HCEC 1CT (cell line): ENCODE measurements around the gene MCTS1.
"Not testable (repeated sequence)": the region's sequence is repeated elsewhere in the genome, so short reads cannot be mapped to it uniquely, and the experiment has no call there.

Source experiments
- DNase-seq: peaks from one replicate; pipeline ENCODE4 v3.0.0-alpha.2; 2017

The MCTS1 gene

DNA sequence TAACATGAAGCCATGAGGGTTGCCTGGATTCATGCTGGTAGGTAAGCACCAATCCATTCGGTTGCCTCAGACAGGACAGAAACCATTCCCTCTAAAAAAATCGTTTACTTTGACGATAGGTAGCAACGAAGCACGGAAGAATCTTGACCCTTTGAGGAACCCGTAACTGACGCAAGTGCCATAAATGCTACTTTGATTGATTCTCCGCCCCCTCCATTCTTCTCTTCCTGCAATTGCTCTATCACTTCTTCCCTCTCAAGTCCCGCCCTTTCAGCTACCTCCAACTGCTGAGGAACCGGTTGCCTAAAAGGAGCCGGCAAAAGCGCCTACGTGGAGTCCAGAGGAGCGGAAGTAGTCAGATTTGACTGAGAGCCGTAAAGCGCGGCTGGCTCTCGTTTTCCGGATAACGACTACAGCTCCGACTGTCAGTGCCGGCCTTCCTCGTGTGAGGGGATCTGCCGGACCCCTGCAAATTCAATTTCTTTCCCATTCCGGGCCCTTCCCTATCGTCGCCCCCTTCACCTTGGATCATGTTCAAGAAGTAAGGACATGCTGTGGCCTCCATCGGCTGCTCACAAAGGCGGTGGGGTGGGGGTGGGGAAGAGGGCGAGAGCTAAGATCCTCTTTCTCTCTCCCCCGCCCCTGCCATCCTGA is at the start of gene MCTS1:
Gene MCTS1, plus strand, starts transcription at position 395 of the 654 bp plus-strand sequence. Its CDS starts 136 bp downstream, at position 531.
- peak; percentile 94 for DNase-seq

GRCh38 chrX:120556251-120556650 is 47.6 kb upstream of the MCTS1 start:
- DNase-seq = no peak

- no peak for DNase-seq
These were observed 44.1 kb upstream of the MCTS1 start for GRCh38 chrX:120559804-120560203.

GRCh38 chrX:120560405-120560841 is 43.5 kb upstream of the MCTS1 start:
- peak; percentile 15 for DNase-seq

- DNase-seq = peak; percentile 86
These were observed 42.9 kb upstream of the MCTS1 start, which contains the start of gene CUL4B for GRCh38 chrX:120560842-120561633. CUL4B (minus strand) TSS chrX:120560962; CDS start chrX:120560638, 324 bp downstream.

DNA sequence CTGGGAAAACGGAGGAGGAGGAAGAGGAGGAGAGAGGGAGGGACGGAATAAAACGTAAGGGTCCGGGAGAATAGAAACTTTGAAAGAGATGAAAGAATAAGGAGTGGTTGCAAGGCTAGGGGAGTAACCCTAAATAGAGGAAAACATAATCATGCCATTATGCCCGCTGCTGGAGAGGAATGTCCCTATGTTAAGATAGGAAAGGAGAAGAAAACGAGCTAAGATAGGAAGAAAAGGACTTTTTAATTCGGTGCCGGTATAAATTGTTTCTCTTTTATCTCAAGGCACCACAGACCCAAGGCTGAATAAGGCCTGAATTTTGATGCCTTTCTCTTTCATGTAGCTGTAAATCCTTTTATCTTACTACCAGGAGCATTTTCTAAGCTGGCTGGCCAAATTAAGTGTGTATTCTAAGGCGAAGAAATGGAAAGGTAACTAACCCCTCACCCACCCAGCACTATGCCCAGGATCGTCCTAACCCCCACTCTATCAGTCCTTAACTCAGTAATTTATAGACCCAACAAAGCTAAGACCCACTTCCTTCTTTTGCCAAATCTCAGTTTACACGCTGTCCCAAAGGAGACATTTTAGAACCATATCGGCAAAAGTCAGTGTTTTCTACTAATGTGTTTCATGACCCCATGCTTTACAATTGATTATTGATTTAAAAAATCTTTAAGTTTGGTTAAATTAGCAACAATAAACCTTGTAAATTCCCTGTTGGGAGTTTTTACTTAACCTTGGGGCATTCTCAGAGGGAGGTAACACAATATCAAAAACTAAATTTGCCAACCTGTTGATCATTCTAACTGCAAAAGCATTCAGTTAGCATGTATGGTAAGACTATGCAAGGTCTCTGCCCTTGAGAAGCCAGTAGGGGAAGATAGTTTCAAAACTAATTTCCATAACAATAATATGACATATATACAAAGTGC is 42.0 kb upstream of the MCTS1 start:
- DNase-seq = no peak

- DNase-seq = no peak
These were observed 41.4 kb upstream of the MCTS1 start for GRCh38 chrX:120562569-120562926.

GRCh38 chrX:120564925-120565324 is 39.0 kb upstream of the MCTS1 start:
- no peak for DNase-seq

- DNase-seq = no peak
These were observed 37.1 kb upstream of the MCTS1 start for GRCh38 chrX:120566817-120567216.

- DNase-seq = no peak
These were observed 35.9 kb upstream of the MCTS1 start for GRCh38 chrX:120568035-120568434.

GRCh38 chrX:120568609-120569008 is 35.3 kb upstream of the MCTS1 start:
- no peak for DNase-seq

- DNase-seq = no peak
These were observed 33.8 kb upstream of the MCTS1 start for GRCh38 chrX:120570011-120570600.

GRCh38 chrX:120573806-120574205 is 30.1 kb upstream of the MCTS1 start:
- not testable (repeated sequence) for DNase-seq

DNA sequence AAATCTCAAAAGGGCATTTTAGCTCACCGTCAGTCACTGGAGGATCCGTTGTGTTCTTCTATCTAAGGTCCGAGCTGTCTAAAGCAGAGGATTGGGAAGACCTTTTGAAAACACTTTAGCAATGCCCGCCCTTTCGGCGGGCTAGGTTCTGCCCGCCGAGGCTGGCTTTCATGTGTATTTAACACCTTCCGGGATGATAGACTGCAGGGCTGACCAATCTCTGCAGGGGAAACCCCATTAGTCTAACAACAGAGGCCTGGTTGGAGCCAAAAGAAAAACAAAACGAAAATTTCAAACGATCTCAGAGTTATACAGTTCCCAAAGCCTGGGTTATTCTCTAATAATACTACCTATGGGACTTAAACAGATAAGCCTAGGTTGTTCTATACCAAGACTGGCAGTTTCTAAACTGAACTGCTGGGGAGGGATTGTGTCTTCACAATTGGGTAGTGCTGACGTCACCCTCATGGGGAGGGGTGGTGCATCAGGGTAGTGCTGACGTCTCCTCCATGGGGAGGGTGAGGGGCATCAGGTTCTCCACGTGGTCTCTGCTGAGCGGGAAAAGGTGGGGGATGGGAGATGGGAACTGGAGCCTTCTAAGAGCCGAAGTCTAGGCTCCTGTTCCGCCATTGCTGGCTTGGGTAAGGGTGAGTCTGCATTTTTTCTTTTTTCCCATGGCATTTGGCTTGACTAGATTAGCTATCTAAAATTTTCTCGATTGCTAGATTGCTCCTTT is 28.4 kb upstream of the MCTS1 start:
- no peak for DNase-seq

DNA sequence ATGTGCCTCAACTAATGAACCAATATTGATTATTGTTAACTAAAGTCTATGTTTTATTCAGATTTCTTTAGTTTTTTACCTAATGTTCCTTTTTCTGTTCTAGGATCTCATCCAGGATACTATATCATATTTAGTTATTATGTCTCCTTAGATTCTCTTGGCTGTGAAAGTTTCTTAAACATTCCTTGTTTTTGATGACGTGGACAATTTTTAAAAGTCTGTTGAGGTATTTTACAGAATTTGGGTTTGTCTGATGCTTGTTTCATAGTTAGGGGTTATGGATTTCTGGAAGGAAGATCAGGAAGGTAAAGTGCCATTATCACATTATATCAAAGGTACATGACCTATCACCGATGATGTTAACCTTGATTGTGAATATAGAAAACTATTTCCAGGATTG is 18.2 kb upstream of the MCTS1 start:
- DNase-seq = no peak

- peak; percentile 46 for DNase-seq
These were observed 471 bp downstream of the MCTS1 start for GRCh38 chrX:120604361-120604782.

DNA sequence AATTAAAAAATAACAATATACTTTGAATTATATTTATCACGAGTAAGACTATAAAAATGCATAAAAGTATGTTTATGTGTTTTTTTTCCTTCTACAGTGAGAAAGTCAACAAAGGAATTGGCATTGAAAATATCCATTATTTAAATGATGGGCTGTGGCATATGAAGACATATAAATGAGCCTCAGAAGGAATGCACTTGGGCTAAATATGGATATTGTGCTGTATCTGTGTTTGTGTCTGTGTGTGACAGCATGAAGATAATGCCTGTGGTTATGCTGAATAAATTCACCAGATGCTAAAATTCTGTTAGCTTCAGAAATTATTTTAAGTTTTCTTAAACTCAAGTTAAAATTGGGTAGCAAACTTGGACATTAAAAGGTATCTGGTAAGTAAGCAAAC is 8.2 kb downstream of the MCTS1 start:
- no peak for DNase-seq

DNA sequence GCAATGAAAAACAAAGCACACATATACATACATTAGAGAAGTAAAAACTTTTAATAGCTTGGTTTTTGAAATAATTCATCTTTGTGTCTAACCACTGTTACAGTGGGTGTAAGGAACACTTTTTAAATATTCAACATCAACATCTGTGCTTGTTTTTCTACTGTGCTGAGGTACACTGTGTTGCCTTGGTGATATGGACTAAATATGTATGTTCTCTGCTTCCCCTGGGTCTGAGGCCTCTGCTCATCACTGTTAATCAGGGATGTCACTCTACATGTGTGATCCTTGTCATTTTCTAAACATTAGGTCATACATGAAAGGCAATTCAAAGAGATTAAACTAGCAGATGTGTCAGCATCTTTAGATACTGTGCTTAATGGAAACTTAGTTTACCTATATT is 10.9 kb downstream of the MCTS1 start:
- DNase-seq = no peak

GRCh38 chrX:120617996-120618630 is 14.2 kb downstream of the MCTS1 start:
- DNase-seq = no peak

GRCh38 chrX:120625371-120625770 is 21.5 kb downstream of the MCTS1 start:
- DNase-seq = no peak
